HG03571 (cell line): ENCODE data around the gene NPM3.

Experiments
- ATAC-seq: cut with Tn5 transposase; IDR thresholded peaks from one replicate; pipeline ENCODE4 v1.9.1; 2021; ENCODE audit not compliant: unreplicated experiment

NPM3 gene

GRCh38 chr10:101775273-101776160, 7.7 kb downstream of the NPM3 start, which contains the start of gene FGF8:
Gene FGF8, minus strand, starts transcription at chr10:101776114. Its CDS starts 214 bp downstream, at chr10:101775900.
- ATAC-seq = no peak

DNA sequence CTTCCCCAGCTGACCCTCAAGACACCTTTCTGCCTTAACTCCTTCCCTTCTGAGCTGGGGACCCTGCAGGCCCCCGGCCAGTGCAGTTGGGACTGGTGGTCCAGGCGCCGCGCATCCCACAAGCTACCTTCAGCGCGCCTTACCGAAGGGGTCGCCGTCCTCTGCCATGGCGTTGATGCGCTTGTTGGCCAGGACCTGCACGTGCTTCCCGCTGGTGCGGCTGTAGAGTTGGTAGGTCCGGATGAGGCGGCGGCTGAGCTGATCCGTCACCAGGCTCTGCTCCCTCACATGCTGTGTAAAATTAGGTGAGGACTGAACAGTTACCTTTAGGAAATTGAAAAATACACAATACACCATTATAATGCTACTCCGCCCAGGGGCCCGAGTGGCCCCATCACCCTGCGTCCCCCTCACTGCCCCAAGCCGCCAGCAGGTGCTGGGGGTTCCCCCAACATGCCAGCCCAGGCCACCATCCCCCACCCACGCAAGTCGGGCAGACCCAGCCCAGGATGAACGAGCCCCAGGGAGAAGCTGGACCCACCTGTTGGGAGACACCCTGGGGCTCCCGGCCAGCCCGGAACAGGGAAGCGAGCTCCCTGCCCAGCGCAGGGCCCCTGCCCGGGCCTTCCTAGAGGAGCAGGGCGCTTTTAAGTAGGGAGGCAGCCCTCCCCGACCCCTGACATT, 8.5 kb downstream of the NPM3 start:
- ATAC-seq = no peak

GRCh38 chr10:101773923-101774588, 9.2 kb downstream of the NPM3 start:
- ATAC-seq = no peak

GRCh38 chr10:101772895-101773761, 10.1 kb downstream of the NPM3 start:
- no peak for ATAC-seq

DNA sequence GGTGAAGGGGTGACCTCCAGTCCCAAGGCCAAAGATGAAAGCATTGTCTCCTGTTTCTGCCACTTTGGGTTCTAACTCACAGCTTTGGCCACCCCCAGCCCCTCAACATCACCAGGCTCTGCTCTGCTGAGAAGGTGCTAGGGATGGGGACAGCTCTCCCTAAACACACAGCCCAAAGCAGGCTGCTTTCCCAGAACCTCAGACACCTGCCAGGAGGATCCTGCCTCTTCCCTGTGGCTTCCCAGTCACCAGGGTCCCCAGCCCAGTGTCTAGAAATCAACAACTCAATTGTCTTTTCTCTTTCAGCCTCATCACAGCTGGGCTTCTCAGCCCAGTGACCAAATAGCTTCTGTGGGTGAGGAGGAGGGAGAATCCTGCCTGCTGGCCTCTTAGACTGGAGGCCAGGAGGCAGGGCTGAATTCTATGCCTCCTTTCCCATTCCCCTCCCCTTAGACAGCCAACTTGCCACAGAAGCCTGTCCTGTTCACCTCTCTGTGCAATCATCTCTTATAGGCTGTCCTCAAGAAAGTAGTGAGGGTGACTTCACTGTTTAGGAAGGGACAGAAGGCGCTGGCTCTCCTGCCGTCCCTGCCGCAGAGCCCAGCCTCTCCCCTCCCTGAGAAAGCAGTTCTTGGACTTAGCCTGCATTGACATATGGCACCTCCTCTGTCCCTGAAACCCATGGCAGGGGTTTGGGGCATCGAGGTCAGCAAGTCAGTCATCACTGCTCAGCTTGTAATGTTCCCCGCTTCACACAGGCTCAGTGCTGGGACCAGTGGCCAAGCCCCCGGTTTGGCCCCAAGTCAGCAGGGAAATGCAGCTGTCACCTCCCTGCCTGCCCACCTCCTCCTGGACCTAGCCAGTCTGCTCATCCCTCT, 11.0 kb downstream of the NPM3 start:
- ATAC-seq = no peak

DNA sequence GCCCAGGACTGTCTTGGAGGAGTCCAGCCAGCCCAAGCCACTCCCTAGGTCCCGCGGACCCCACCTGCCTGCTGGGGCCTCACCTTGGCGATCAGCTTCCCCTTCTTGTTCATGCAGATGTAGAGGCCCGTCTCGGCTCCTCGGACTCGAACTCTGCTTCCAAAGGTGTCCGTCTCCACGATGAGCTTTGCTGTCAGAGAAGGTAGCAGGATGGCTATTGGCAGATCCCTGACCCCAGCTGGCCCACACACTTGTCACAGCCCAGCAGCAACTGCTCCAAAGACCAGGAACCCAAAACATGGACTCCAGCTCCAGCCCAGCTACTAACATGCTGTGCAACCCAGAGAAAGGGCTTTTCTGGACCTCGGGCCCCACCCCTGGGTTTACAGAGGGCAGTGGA, 11.9 kb downstream of the NPM3 start:
- no peak for ATAC-seq

DNA sequence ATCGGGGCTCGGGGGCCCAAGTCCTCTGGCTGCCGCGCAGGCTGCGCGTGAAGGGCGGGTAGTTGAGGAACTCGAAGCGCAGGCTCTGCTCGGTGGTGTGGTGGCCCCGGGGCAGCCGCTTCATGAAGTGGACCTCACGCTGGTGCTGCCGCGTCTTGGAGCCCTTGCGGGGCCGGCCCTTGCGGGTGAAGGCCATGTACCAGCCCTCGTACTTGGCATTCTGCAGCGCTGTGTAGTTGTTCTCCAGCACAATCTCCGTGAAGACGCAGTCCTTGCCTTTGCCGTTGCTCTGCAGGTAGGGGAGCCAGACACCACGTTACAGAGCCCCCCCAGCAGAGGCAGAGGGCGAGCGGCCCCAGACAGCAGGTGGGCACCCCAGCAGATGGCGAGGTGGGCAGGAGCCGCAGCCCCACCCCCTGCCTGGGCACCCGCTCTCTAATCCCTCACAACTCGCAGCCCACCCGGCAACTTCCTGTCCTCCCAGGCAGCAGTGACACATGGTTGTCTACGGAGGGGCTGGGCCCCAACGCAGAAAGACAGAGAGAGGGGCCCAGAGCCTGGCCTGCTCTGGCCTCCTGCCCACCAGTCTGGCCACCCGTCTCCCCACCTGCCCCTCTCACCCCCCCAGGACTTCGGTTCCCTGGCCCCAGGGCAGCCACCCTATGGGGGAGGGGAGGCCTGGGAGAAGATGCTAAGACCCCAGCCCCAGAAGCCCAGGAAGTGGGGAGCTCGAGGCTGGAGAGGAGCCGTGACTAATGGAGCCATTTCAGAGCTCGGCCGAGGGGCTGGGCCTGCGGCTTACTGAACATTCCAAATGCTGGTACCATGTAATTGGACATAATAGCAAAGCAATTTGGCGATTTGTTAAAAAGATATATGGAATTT, 12.7 kb downstream of the NPM3 start:
- ATAC-seq = no peak

DNA sequence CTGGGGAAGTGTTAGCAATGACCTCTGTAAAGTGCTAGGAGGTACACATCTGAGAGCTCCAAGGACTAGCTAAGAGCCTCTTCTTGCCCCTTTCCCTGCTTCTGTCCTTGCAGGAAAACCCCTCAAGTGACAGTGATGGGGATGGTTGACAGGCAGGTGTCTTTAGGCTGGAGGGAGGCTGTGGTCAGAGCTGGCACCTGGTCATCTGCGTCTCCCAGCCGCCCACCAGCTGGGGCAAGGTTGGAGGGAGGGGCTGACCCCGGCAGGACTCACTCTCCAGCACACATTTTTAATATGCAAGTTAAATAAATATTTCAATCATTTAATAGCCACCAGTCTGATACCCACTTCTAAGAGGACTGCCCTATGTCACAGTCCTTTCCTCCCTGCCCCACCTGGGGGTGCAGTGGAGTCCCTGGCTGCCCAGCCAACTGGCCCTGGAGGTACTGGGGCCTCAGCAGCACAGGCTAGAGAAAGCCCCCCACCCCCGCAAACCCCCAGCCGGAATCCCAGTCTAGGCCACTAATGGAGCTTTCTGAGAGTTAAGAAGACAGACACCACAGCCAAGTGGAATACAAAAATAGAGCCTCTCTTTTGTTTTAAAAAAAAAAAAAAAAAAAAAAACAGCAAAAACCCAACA, 13.6 kb downstream of the NPM3 start:
- no peak for ATAC-seq

DNA sequence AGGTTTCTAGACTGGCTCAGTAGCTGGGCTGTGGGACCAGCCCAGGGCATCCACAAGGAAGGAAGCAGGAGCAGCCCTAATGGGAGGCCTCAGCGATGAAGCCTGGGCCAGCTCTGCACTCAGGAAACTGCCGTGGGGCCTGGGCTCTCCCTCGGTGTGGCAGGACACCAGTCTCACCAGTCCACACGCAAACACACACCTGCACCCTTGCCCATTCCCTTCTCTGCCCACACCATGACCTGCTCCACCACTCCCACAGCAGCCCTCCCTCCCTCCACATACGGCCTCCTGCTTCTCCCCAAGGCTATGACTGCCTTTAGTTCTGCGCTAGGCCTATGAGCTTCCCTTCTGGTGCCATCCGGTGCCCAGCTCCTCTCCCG, 14.5 kb downstream of the NPM3 start:
- ATAC-seq = no peak

DNA sequence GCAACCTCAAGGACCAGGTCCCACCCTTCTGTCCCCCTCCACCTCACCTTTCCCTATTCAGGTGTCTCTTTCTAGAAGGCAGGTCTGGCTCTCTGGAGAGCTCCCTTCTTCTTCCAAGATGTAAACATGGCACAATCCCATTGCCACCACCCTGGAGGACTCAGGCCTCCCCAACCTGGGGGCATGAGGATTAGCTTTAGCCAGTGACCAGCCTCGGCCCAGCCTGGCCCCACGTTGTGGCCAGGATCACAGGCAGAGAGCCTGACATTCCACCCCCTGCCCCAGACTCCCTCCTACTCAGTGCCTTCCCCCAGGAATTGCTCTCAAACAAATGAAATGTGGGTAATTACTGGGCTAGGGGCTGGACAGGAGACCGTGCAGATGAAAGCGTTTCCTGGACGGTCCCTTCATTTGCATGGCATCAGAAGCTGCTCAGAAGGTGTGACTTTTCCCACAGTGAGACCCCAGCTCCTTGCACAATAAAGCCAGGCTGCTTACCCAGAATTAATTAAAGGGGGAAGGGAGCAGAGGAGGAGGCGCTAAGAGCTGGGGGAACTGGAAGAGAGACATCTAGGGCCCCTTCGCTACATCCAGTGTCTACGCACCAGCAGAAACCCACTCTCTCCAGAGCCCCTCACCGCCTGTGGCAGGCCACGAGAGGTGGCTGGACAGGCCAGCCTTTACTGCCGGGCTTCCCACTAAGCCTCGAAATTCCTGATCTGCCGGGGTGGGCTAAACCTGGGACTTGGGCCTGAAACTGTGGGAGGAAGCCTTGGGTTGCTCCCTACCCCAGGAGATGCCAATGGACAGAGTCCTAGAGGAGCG, 15.1 kb downstream of the NPM3 start:
- no peak for ATAC-seq

DNA sequence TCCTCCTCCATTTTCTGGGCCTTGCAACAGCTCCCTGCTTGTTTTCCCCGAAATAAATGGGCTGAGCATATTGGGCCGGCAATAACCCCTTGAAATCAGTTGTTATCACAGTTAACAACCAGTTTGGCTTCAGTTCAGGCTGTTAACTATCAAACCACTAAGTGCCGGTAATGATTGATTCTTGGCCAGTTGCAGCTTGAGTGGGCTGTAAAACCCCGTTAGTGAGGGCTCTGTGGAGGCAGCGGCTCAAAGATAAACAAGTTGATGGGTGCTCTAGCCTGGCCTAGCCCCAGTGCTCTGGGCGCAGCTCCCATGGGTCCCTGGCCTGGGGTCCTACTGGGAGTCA, 15.7 kb downstream of the NPM3 start:
- no peak for ATAC-seq

- ATAC-seq = no peak
Measured at GRCh38 chr10:101766753-101767599, 16.3 kb downstream of the NPM3 start.

DNA sequence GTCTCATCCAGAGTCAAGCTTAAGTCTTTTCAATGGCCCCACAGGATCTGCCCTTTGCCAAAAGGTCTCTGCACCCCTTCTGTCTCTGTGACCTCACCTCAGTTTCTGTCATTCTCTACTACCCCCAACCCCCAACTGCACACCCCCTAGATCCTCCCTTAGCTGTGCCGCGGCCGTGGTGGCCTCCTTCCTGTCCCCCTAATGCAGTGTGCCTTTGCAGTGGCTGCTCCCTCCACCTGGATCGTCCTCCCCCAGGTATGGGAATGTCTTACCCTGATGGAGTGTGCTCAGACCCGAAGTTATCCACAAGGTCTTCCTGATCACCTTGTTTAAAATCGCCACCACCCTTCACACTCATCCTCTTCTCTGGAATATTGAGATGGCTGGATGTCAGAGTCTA, 16.9 kb downstream of the NPM3 start:
- no peak for ATAC-seq

DNA sequence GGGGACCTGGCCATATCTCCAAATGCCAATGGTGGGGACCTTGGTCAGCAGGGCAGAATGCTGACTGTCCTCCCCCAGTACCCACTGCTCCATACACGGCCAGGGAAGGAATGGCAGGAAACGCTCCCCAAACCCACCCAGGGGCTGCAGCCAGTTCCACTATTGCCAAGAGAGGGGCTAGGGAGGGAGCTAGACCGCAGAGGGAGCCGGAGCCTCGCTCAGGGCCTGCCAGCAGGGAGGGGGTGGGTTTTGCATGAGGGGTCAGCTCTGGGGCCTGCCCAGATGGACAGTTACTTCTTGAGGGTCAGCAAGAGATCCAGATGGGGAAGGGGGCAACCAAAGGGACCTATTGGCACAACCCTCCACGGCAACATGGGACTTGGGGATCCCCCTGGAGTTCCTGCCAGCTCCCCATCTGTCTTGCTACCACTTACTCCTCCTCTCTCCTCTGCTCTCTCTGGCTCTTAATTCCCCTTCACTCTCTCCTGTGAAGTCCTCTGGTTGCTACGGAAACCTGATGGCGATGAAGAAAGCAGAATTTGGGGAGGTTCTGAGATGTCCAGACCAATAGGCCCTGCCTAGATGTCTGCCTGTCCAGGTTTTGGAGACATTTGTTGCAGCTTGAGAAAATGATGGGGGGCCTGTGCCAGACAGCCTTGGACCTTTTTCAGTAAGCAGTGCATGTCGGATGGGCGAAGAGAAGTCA, 20.0 kb downstream of the NPM3 start:
- ATAC-seq = no peak

GRCh38 chr10:101762736-101763135, 20.5 kb downstream of the NPM3 start:
- no peak for ATAC-seq

DNA sequence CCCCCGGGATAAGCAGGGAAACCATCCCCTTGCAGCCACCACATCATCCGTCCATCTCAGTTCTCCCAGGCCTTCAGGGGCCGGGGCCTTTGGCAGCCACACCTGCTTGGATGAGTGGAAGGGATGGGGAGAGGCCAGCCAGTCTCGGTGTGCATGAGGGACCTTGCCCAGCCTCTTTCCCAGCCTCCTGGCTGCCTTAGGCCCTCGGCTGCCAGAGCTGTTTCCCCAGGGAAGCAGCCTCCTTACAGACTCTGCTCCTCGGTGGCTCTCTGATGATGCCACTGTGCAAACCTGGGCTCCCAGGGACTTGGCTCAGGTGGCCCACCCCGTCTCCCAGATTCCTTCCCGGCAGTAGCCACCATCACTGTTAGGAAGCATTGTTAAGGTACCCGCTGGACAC, 22.0 kb downstream of the NPM3 start:
- ATAC-seq = no peak
